Spinal cord (tissue), 10 donors: ENCODE measurements around the gene EMSY. TPM values are rescaled to one million over a fixed set of nuclear protein-coding genes. Genes with fewer than 3 reads are reported as not detected.
"Not testable (repeated sequence)": the region's sequence is repeated elsewhere in the genome, so short reads cannot be mapped to it uniquely, and the experiment has no call there.

Source experiments
- DNase-seq, 6 donors: peaks; one replicate each; pipeline versions ENCODE4 v3.0.0 to v3.0.0-alpha.2; 2013 to 2015; ENCODE audit warnings: low spot score in 6 of 6, low read depth in 4 of 6
- H3K27ac ChIP-seq: one replicate; pipeline ENCODE4 v1.5.1; 2013; ENCODE audit warnings: low read depth, low read length, control low read depth
- H3K27me3 ChIP-seq: one replicate; pipeline ENCODE4 v1.6.1; 2013; ENCODE audit warnings: low read length; ENCODE audit not compliant: control insufficient read depth, insufficient read depth
- H3K36me3 ChIP-seq: one replicate; pipeline ENCODE4 v1.6.1; 2013; ENCODE audit warnings: low read length; ENCODE audit not compliant: control insufficient read depth, insufficient read depth
- H3K4me1 ChIP-seq: one replicate; pipeline ENCODE4 v1.6.1; 2013; ENCODE audit warnings: low read length; ENCODE audit not compliant: control insufficient read depth, insufficient read depth
- H3K4me3 ChIP-seq: one replicate; pipeline ENCODE4 v1.5.1; 2013; ENCODE audit warnings: low read depth, low read length, control low read depth
- H3K9me3 ChIP-seq: one replicate; pipeline ENCODE4 v1.6.1; 2013; ENCODE audit warnings: low read length; ENCODE audit not compliant: control insufficient read depth, insufficient read depth
- WGBS: methylation state at CpG from one replicate; pipeline ENCODE4 v1.1.5; 2013; ENCODE audit warnings: missing lambda C conversion rate; ENCODE audit not compliant: insufficient coverage; 5-methylcytosine and 5-hydroxymethylcytosine counted together
- polyA plus RNA-seq, 2 donors: library from polyadenylated mRNA; unstranded; fragments of 120-200 nt; gene quantifications; one replicate each; pipeline ENCODE4 v1.2.1, GENCODE V29; 2013; ENCODE audit not compliant: insufficient read length in 2 of 2
- total RNA-seq, 2 donors: library from RNA; depleted of rRNA in 1 of 2; stranded (reverse); fragments of 120-200 nt in 1 of 2; fragments of >200 nt in 1 of 2; gene quantifications; one replicate each; pipeline versions ENCODE4 v1.2.3 to v1.2.4, GENCODE V29; 2013 to 2014
- donor health status: healthy.

The EMSY gene
- total and polyA plus RNA-seq, 4 donors = 22.6 to 31.8 (median 24.0) TPM

DNA sequence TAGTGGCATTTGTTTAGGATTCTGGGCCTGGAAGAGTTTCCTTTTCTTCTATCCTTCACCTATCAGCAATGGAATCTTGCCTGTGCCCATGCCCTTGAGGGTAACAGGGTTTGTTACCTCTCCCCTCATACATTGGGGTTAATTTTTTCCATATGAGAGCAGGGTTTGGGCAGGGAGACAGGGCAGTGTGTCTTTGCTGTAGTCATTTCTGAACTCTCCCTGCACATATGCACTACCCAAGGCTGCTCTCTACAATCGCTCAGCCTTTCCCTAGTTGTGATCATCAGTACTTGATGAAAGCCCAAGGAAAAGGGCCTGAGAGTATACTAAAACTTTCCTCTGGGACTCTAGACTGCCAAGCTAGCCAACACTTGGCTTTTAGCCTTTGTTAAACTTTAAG, 130.1 kb downstream of the EMSY start:
- 100% methylated on average over 1 of the region's 1 CpG for WGBS
- peaks cover 18% of the 10 kb centered on the region for H3K4me1 ChIP-seq
- H3K36me3 ChIP-seq = no peaks in the 10 kb centered on the region
- no peak overlapping the region for H3K4me3 ChIP-seq
- H3K9me3 ChIP-seq = no peaks in the 10 kb centered on the region
- no peak overlapping the region for H3K27ac ChIP-seq
- no peaks in the 10 kb centered on the region for H3K27me3 ChIP-seq
- no peak for DNase-seq

DNA sequence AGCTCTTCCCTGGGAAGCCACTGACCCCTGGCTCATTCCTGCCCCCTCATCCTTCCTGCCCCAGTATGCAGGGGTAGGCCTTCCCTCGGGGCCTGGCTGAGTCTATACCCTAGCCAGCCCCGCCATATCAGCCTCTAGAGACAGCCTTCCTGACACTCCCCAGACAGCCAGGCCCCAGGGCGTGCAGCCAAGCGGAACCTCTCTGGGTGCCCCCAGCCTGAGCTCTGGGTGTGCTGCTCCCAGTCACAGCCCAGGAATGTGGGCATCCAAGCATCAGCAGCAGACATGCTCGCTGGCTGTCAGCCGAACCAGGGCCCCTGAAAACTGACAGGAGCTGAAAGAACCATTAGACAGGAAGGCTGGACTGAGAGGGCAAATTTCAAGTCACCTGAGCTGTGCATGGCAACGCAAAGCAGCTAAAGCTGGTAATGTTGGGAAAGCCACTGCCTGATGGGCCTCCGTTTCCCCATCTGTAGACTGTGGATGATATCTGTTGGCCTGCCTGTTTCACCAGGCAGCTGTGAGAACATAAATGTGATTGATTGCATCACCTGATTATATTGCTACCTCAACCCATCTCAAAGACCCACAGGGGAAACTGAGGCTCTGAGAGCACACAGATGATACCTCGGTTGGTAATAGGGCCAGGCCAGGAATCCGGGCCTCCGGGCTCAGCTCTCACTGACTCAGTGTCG, 132.6 kb downstream of the EMSY start:
- H3K9me3 ChIP-seq = no peaks in the 10 kb centered on the region
- no peaks in the 10 kb centered on the region for H3K36me3 ChIP-seq
- H3K27ac ChIP-seq = no peak overlapping the region
- H3K27me3 ChIP-seq = no peaks in the 10 kb centered on the region
- DNase-seq = no peak
- peaks cover 18% of the 10 kb centered on the region for H3K4me1 ChIP-seq
- no peak overlapping the region for H3K4me3 ChIP-seq
- WGBS = 74% methylated on average over 11 of the region's 12 CpGs

DNA sequence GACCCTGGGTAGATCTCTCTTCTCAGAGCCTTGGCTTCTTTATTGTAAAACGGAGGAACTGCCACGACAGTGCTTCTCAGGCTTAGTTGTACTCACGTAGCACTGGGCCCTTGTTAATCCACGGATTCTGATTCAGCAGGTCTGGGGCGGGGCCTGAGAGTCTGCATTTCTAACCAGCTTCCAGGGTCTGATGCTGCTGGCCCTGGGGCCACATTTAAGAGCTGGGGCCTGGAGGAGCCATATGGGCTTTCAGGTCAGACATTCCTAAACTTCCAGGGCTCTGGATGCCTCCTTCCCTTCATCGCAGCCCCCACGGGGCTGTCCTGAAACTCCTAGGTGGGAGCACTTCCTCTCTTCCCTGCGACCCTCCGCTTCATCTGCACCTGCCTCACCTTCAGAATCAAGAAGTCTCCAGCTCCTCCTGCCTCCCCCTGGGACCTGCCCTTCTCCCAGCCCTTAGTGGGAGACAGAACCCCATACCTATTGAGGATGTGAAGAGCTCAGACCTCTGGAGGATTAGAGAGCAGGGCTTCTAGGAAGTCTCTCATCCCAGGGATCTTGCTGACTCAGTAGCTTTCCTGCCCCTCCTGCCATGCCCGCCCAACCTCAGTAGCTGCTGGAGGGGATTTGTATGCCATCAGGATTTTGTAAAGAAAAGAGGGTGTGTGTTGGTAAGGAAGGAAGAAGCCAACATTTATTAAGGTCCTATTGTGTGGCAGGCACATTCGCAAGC, 133.3 kb downstream of the EMSY start:
- H3K27me3 ChIP-seq = no peaks in the 10 kb centered on the region
- peak in 1 of 6 donors; percentile 14 for DNase-seq
- no peaks in the 10 kb centered on the region for H3K9me3 ChIP-seq
- H3K4me1 ChIP-seq = peaks cover 18% of the 10 kb centered on the region
- 79% methylated on average over 11 of the region's 11 CpGs for WGBS
- H3K27ac ChIP-seq = no peak overlapping the region
- no peak overlapping the region for H3K4me3 ChIP-seq
- no peaks in the 10 kb centered on the region for H3K36me3 ChIP-seq

DNA sequence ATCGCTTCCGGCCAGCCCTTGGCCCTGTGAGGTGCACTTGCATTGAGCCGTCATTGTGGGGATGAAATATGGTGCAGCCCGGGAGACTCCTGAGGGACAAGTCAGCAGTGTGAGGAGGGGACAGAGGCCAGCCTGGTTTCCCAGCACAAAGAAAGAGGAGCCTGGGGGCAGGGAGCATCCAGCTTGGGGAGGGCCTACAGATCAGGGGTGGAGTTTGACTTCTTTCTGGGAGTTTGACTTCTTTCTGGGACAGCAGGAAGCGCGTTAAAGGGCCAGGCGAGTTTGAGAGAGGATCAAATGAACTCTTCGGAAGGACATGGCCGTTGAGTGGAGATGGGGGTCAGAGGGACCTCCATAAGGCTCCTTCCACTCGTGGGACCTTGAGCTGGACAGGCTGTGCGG, 133.8 kb downstream of the EMSY start:
- Histone ChIP-seq H3K36me3 (no peaks in the 10 kb centered on the region), H3K27me3 (no peaks in the 10 kb centered on the region), H3K9me3 (no peaks in the 10 kb centered on the region), H3K4me1 (peaks cover 18% of the 10 kb centered on the region), H3K4me3 (no peak overlapping the region), H3K27ac (no peak overlapping the region)
- peak in 2 of 6 donors; percentile 34 to 43 for DNase-seq
- WGBS = 46% methylated on average over 10 of the region's 11 CpGs

DNA sequence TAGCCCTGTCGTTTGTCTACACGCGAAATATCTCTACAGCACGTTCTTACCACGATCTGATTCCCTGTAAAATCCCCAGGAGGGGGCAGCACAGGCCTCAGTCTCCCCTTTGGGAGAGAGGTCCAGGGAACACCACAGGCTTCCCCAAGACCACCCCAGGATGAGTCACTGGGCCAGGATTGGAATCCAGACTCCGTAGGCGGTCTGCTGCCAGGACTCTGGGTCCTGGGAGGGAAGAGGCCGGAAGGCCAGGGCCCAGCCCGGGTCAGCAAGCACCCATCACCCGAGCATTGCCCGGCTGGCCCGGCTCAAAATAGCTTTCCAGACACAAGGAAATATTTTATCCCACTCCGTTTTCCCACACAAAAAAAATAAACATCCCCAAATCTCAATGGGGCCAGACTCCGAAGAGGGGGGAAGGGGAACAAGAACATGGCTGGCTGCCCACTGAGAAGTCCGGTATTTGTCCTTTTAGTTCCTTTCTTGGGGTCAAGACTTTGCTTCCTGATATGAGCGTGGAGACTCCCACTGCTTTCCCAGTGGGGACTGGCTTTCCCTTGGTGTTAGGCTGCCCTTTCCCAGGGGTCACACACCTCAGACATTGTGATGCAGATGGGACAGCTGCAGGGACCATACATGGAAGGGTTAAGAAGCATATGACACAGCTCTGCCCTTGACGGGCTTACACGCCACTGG, 134.4 kb downstream of the EMSY start:
- no peaks in the 10 kb centered on the region for H3K27me3 ChIP-seq
- no peaks in the 10 kb centered on the region for H3K9me3 ChIP-seq
- no peak overlapping the region for H3K4me3 ChIP-seq
- 68% methylated on average over 13 of the region's 18 CpGs for WGBS
- DNase-seq = peak in 1 of 6 donors; percentile 33
- H3K4me1 ChIP-seq = peaks cover 18% of the 10 kb centered on the region
- H3K36me3 ChIP-seq = no peaks in the 10 kb centered on the region
- H3K27ac ChIP-seq = no peak overlapping the region

DNA sequence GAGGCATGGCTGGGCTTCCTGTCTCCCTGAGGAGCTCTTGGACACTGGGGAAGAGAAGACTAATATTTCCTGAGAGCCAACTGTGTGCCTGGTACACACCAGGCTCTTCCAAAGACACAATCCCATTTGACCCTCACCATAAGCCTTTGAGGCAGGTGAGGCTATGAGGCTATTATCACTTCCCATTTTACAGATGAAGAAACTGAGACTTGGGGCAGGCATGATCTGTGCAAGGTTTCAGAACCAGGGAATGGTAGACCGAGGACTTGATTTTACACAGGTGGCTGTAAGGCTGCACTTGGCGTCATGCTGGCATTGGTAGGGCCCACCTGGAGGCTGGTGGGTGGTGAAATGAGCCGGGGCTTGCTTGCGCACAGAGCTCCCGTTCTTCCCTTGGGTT, 134.9 kb downstream of the EMSY start:
- H3K4me1 ChIP-seq = peaks cover 18% of the 10 kb centered on the region
- H3K27ac ChIP-seq = no peak overlapping the region
- H3K9me3 ChIP-seq = no peaks in the 10 kb centered on the region
- 100% methylated on average over 4 of the region's 5 CpGs for WGBS
- H3K4me3 ChIP-seq = no peak overlapping the region
- H3K27me3 ChIP-seq = no peaks in the 10 kb centered on the region
- no peak for DNase-seq
- H3K36me3 ChIP-seq = no peaks in the 10 kb centered on the region

DNA sequence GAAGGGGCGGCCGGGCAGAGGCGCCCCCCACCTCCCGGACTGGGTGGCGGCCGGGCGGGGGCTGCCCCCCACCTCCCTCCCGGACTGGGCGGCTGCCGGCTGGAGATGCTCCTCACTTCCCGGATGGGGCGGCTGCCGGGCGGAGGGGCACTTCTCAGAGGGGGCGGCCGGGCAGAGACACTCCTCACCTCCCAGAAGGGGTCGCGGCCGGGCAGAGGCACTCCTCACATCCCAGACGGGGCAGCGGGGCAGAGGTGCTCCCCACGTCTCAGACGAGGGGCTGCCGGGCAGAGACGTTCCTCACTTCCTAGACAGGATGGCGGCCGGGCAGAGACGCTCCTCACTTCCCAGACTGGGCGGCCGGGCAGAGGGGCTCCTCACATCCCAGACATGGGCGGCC, 137.7 kb downstream of the EMSY start:
- H3K27me3 ChIP-seq, H3K9me3 ChIP-seq, H3K4me3 ChIP-seq, H3K36me3 ChIP-seq, H3K27ac ChIP-seq, DNase-seq: not testable (repeated sequence)
- H3K4me1 ChIP-seq = peaks cover 14% of the 10 kb centered on the region
- 89% methylated on average over 31 of the region's 31 CpGs for whole genome bisulfite sequencing

DNA sequence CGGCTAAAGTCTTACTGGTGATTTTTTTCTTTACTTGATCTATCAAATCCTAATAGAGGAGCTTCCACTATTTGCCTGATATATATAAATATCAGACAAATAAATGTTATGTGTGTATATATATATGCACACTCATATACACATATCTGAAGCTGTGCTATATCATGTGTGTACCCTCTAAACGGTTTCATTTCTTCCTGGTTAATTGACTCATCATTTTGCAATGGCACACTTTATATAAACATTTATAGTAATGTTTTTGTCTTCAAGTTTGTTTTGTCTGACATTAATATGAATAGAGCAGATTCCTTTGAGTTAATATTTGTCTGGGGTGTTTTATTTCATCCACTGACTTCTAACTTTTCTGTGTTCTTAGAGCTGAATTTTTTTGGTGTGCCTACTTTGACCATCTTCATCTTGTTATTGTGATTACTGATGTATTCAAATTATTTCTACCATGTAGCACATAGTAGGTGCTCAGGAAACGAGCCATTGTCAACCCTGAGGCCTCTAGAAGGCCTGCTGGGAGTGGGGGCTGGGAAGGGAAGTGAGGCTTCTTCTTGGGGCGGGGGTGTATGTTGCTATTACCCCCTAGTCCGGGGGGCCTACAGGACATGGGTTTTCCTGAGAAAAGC, 143.1 kb downstream of the EMSY start:
- DNase-seq = no peak
- WGBS = 69% methylated on average over 3 of the region's 5 CpGs
- peaks cover 4% of the 10 kb centered on the region for H3K4me1 ChIP-seq
- H3K36me3 ChIP-seq = no peaks in the 10 kb centered on the region
- no peak overlapping the region for H3K27ac ChIP-seq
- H3K27me3 ChIP-seq = no peaks in the 10 kb centered on the region
- H3K9me3 ChIP-seq = no peaks in the 10 kb centered on the region
- no peak overlapping the region for H3K4me3 ChIP-seq

DNA sequence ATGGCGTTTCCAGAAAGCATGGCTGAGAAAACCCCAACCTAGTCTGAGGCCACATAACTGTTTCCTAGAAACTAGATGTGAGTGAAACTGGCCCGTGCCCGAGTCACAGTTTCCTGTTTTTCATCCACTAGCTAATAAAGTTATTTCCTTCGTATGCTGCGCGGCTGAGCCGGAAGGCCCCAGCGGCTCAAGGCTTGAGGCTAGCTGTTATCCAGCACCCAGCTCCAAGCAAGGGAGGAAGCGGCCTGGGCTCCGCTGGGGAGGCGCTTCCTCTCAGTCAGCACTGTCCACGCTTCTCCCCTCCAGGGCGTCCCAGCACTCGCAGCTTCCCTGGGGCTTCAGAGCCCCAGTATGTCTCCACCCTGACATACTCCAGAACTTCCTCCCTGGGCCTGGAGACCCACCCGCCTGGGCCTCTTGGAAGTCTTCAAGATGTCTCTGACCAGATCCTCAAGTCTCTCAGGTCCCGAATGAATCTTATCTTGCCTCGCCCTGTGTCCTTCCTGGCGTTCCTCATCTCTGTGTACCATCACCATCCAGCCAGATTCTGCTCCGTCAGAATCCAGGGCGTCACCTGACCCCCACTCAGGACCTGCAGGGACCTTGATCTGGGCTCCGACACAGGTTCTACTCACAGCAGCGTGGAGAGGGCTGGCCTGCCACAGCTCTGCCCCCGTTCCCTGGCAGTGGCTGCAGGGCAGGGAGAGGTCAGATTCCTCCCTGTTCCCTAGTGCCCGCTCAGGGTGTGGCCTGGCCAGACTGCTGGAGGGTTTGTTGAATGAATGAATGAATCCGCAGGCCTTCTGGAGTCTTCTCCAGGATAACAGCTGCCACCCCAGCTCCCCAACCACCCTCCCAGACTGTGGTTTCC, 143.9 kb downstream of the EMSY start:
- Histone ChIP-seq H3K4me1 (peaks cover 4% of the 10 kb centered on the region), H3K4me3 (no peak overlapping the region), H3K9me3 (no peaks in the 10 kb centered on the region), H3K36me3 (no peaks in the 10 kb centered on the region), H3K27ac (peak overlapping the region; percentile 52), H3K27me3 (no peaks in the 10 kb centered on the region)
- DNase-seq = no peak
- 87% methylated on average over 22 of the region's 25 CpGs for WGBS
